Loucy (cell line): ENCODE measurements around the gene SLC25A42.

Source experiments
- H2AFZ ChIP-seq: fragments of 200-600 bp; sonication (generic); 2 replicates; pipeline ENCODE4 v1.6.0; 2016; ENCODE audit warnings: antibody characterized with exemption, mild to moderate bottlenecking, low read length, moderate library complexity
- H3F3A ChIP-seq: fragments of 200-600 bp; 2 replicates; pipeline ENCODE4 v1.6.0; 2016; ENCODE audit warnings: antibody characterized with exemption, low read depth, mild to moderate bottlenecking
- H3K27me3 ChIP-seq: fragments of 200-600 bp; sonication (generic); 2 replicates; pipeline ENCODE4 v1.6.1; 2014; ENCODE audit warnings: low read length, mild to moderate bottlenecking; ENCODE audit not compliant: insufficient read depth, poor library complexity, severe bottlenecking
- H3K36me3 ChIP-seq: fragments of 200-600 bp; sonication (generic); 2 replicates; pipeline ENCODE4 v1.6.1; 2016; ENCODE audit warnings: low read length; ENCODE audit not compliant: insufficient read depth
- H3K4me1 ChIP-seq: fragments of 200-600 bp; sonication (generic); 2 replicates; pipeline ENCODE4 v1.5.1; 2014; ENCODE audit warnings: low read length, mild to moderate bottlenecking; ENCODE audit not compliant: insufficient read depth, poor library complexity, severe bottlenecking
- H3K4me2 ChIP-seq: fragments of 200-600 bp; sonication (generic); 2 replicates; pipeline ENCODE4 v1.6.0; 2014; ENCODE audit warnings: antibody characterized with exemption, low read length, low read depth, mild to moderate bottlenecking; ENCODE audit not compliant: poor library complexity, severe bottlenecking
- H3K4me3 ChIP-seq: fragments of 200-600 bp; sonication (generic); 2 replicates; pipeline ENCODE4 v1.5.1; 2014; ENCODE audit warnings: low read length, mild to moderate bottlenecking, mixed read lengths; ENCODE audit not compliant: poor library complexity, severe bottlenecking
- H3K79me2 ChIP-seq: fragments of 200-600 bp; sonication (generic); 2 replicates; pipeline ENCODE4 v1.6.1; 2014; ENCODE audit warnings: low read length; ENCODE audit not compliant: insufficient read depth
- H3K9ac ChIP-seq: fragments of 200-600 bp; sonication (generic); 2 replicates; pipeline ENCODE4 v1.6.0; 2014; ENCODE audit warnings: mild to moderate bottlenecking, low read depth, low read length, moderate library complexity; ENCODE audit not compliant: poor library complexity, severe bottlenecking
- H3K9me2 ChIP-seq: fragments of 200-600 bp; sonication (generic); replicated peaks from 2 replicates; pipeline ENCODE4 v1.6.1; 2016; ENCODE audit warnings: low read depth, low read length, mixed read lengths
- H3K9me3 ChIP-seq: fragments of 200-600 bp; sonication (generic); 2 replicates; pipeline ENCODE4 v1.6.1; 2014; ENCODE audit warnings: mild to moderate bottlenecking, antibody characterized with exemption, low read length, low read depth; ENCODE audit not compliant: insufficient read depth
- H4K20me1 ChIP-seq: fragments of 200-600 bp; sonication (generic); 2 replicates; pipeline ENCODE4 v1.6.0; 2014; ENCODE audit warnings: antibody characterized with exemption, low read length, mild to moderate bottlenecking; ENCODE audit not compliant: insufficient read depth, poor library complexity, severe bottlenecking
- EZH2phosphoT487 ChIP-seq: fragments of 200-600 bp; IDR thresholded peaks from 2 replicates; pipeline ENCODE4 v1.6.1; 2018; ENCODE audit warnings: antibody characterized with exemption, mild to moderate bottlenecking, moderate library complexity, borderline replicate concordance
- TF ChIP-seq, protein P1 (sequence below): fragments of 200-600 bp; sonication (generic); conservative IDR thresholded peaks from 2 replicates; pipeline ENCODE4 v1.5.1; 2014; ENCODE audit warnings: mild to moderate bottlenecking, antibody characterized with exemption, low read length

SLC25A42 gene

DNA sequence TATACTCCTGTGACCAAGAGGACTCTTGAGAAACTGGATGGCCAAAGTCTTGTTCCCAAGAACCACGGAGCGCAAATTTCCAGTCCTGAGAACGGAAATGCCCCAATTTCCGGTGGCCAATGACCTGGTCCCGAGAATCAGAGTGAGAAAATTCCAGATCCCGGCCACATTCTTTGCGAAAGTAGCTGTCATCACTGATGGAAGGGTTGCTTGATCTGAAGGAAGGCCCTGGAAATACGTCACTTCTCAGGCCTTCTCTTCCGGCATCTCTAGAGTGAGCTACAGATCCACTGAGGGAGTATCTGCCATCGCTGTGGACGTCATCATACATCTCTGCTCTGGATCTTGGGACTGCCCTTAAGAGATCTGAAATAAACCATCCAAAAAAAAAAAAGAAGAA is 37.9 kb upstream of the SLC25A42 start:
- no peaks in the 10 kb centered on the region for H3F3A ChIP-seq
- H3K4me1 ChIP-seq: peaks cover 22% of the 10 kb centered on the region
- no peak overlapping the region for H3K4me3 ChIP-seq
- no peak overlapping the region for H3K9ac ChIP-seq
- H3K4me2 ChIP-seq: no peak overlapping the region
- no peaks in the 10 kb centered on the region for H3K27me3 ChIP-seq
- no peaks in the 10 kb centered on the region for H3K9me2 ChIP-seq
- H2AFZ ChIP-seq: no peak overlapping the region
- peaks cover 77% of the 10 kb centered on the region for H4K20me1 ChIP-seq
- peaks cover 99% of the 10 kb centered on the region for H3K79me2 ChIP-seq
- no peaks in the 10 kb centered on the region for H3K9me3 ChIP-seq
- peaks cover 71% of the 10 kb centered on the region; the same call in 1 of the 2 replicates for H3K36me3 ChIP-seq
- TF ChIP-seq, protein P1, sequence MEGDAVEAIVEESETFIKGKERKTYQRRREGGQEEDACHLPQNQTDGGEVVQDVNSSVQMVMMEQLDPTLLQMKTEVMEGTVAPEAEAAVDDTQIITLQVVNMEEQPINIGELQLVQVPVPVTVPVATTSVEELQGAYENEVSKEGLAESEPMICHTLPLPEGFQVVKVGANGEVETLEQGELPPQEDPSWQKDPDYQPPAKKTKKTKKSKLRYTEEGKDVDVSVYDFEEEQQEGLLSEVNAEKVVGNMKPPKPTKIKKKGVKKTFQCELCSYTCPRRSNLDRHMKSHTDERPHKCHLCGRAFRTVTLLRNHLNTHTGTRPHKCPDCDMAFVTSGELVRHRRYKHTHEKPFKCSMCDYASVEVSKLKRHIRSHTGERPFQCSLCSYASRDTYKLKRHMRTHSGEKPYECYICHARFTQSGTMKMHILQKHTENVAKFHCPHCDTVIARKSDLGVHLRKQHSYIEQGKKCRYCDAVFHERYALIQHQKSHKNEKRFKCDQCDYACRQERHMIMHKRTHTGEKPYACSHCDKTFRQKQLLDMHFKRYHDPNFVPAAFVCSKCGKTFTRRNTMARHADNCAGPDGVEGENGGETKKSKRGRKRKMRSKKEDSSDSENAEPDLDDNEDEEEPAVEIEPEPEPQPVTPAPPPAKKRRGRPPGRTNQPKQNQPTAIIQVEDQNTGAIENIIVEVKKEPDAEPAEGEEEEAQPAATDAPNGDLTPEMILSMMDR: no peak
- TF ChIP-seq EZH2phosphoT487: no peak

DNA sequence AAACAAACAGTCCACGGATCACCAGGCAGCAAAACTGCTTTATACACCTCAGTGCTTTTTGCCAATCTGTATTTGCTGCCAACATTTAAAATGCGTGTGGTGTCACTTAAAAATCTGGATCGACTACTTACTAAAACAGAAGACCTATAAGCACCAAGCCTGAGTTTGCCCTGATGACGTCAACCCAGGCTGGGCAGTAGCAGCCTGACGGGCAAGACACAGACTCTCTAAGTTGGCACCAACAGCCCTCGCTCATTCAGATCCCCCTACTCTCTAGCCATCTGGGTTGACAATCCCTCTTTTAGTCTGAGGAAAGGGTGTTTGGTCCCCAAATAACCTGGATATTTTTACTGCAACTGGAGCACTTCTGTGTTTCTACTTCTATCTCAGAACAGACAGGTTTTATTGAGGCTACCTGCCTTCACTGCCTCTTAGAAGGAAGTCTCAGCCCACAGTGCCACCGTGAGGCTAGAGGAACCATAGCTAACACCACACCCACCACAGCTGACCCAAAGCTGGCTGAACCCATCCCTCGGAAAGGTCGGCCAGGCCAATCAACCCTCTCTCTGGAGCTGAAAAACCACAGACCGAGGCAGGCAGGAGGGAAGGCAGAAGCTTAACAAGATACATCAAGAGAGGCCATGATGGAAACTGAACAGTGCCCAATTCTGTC is 37.4 kb upstream of the SLC25A42 start:
- Histone ChIP-seq H3K27me3 (no peaks in the 10 kb centered on the region), H3K9me2 (no peaks in the 10 kb centered on the region), H3K79me2 (peaks cover 99% of the 10 kb centered on the region), H3K36me3 (peaks cover 72% of the 10 kb centered on the region; the same call in 1 of the 2 replicates), H3K4me1 (peaks cover 22% of the 10 kb centered on the region), H3K4me3 (no peak overlapping the region), H3K9ac (no peak overlapping the region), H3K4me2 (peak overlapping the region; percentile 43), H4K20me1 (peaks cover 78% of the 10 kb centered on the region), H3F3A (no peaks in the 10 kb centered on the region), H2AFZ (no peak overlapping the region), H3K9me3 (no peaks in the 10 kb centered on the region)
- no peak for TF ChIP-seq EZH2phosphoT487
- TF ChIP-seq, protein P1: peak; percentile 46

DNA sequence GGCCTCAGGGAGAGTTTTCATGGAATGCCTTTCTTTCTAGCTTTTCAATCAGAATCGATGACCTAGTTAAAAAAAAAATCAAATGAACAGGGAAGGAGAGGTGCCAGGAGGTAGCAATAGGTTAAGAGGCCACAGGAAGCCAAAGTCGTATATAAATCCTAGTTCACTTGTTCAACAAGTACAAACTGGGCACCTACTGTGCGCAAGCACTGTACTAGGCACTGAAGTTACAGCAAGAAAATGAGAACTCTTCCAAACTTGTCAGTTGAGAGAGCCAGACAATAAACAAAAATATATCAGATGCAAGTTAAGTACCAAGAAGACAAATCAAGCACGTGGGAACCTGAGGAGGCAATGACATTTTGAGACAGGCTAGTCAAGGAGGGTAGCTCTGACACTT is 36.6 kb upstream of the SLC25A42 start:
- H3K9me2 ChIP-seq: no peaks in the 10 kb centered on the region
- peaks cover 81% of the 10 kb centered on the region for H4K20me1 ChIP-seq
- no peak overlapping the region for H2AFZ ChIP-seq
- no peaks in the 10 kb centered on the region for H3K9me3 ChIP-seq
- no peaks in the 10 kb centered on the region for H3K27me3 ChIP-seq
- H3K4me1 ChIP-seq: peaks cover 27% of the 10 kb centered on the region
- no peak overlapping the region for H3K9ac ChIP-seq
- H3K4me3 ChIP-seq: no peak overlapping the region
- TF ChIP-seq EZH2phosphoT487: no peak
- TF ChIP-seq, protein P1: no peak
- H3F3A ChIP-seq: no peaks in the 10 kb centered on the region
- H3K36me3 ChIP-seq: peaks cover 72% of the 10 kb centered on the region; the same call in 1 of the 2 replicates
- H3K79me2 ChIP-seq: peaks cover 99% of the 10 kb centered on the region
- H3K4me2 ChIP-seq: peak overlapping the region; percentile 43
